ENCODE results near the gene IZUMO2. TPM values are rescaled to one million over a fixed set of nuclear protein-coding genes. Genes with fewer than 3 reads are reported as not detected.

IZUMO2 gene
- total and polyA plus RNA-seq, 7 donors, result not detected

- Histone ChIP-seq H3K27me3 (ENCODE audit: insufficient read depth in 3 of 3, low read length in 2 of 3) (peaks cover 0 to 10% (median 1%) of the 10 kb centered on the region in 3 donors), H3K36me3 (ENCODE audit: insufficient read depth in 1 of 2, low read depth in 1 of 2) (no peaks in the 10 kb centered on the region), H3K9me3 (no peaks in the 10 kb centered on the region), H3K4me1 (peaks cover 8% of the 10 kb centered on the region), H3K4me3 (no peak overlapping the region), H3K27ac (no peak overlapping the region)
- intact Hi-C loops (cut with DNase I), result no loop called here
- ATAC-seq (peak in 3 of 4 donors; percentile 37 to 70 (median 54)), DNase-seq (no peak)
- WGBS, 3 donors, result 23 to 36% (median 28%) methylated on average over 4 of the region's 4 CpGs
- TF ChIP-seq, protein P1, sequence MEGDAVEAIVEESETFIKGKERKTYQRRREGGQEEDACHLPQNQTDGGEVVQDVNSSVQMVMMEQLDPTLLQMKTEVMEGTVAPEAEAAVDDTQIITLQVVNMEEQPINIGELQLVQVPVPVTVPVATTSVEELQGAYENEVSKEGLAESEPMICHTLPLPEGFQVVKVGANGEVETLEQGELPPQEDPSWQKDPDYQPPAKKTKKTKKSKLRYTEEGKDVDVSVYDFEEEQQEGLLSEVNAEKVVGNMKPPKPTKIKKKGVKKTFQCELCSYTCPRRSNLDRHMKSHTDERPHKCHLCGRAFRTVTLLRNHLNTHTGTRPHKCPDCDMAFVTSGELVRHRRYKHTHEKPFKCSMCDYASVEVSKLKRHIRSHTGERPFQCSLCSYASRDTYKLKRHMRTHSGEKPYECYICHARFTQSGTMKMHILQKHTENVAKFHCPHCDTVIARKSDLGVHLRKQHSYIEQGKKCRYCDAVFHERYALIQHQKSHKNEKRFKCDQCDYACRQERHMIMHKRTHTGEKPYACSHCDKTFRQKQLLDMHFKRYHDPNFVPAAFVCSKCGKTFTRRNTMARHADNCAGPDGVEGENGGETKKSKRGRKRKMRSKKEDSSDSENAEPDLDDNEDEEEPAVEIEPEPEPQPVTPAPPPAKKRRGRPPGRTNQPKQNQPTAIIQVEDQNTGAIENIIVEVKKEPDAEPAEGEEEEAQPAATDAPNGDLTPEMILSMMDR (IDR thresholded peaks at IDR 0.05), result no peak
Measured at GRCh38 chr19:50191216-50191615, 28.1 kb upstream of the IZUMO2 start.

GRCh38 chr19:50190439-50190891 lies 27.4 kb upstream of the IZUMO2 start:
- peaks cover 8% of the 10 kb centered on the region for H3K4me1 ChIP-seq
- H3K4me3 ChIP-seq, result no peak overlapping the region
- TF ChIP-seq, protein P1 (IDR thresholded peaks at IDR 0.05), result no peak
- DNase-seq (no peak), ATAC-seq (no peak)
- 69 to 82% (median 80%) methylated on average over 8 of the region's 8 CpGs for WGBS, 3 donors
- H3K9me3 ChIP-seq, result no peaks in the 10 kb centered on the region
- intact Hi-C loops (cut with DNase I), result no loop called here
- H3K27ac ChIP-seq, result no peak overlapping the region
- H3K27me3 ChIP-seq (ENCODE audit: insufficient read depth in 3 of 3, low read length in 2 of 3), result peaks cover 0 to 10% (median 1%) of the 10 kb centered on the region in 3 donors
- H3K36me3 ChIP-seq (ENCODE audit: insufficient read depth in 1 of 2, low read depth in 1 of 2), result no peaks in the 10 kb centered on the region

- 74 to 75% (median 75%) methylated on average over 8 of the region's 8 CpGs for WGBS, 3 donors
Measured at GRCh38 chr19:50189331-50189730, 26.2 kb upstream of the IZUMO2 start.

GRCh38 chr19:50187937-50188336 lies 24.9 kb upstream of the IZUMO2 start:
- ATAC-seq (no peak), DNase-seq (no peak)
- H3K27me3 ChIP-seq (ENCODE audit: insufficient read depth in 3 of 3, low read length in 2 of 3), result peaks cover 0 to 10% (median 1%) of the 10 kb centered on the region in 3 donors
- no peak overlapping the region for H3K4me3 ChIP-seq
- H3K4me1 ChIP-seq, result peaks cover 8% of the 10 kb centered on the region
- no peaks in the 10 kb centered on the region for H3K9me3 ChIP-seq
- TF ChIP-seq, protein P1 (IDR thresholded peaks at IDR 0.05), result no peak
- WGBS, 3 donors, result 67 to 71% (median 70%) methylated on average over 13 of the region's 13 CpGs
- no peak overlapping the region for H3K27ac ChIP-seq
- intact Hi-C loops (cut with DNase I), result no loop called here
- H3K36me3 ChIP-seq (ENCODE audit: insufficient read depth in 1 of 2, low read depth in 1 of 2), result no peaks in the 10 kb centered on the region

More at GRCh38 chr19:50189331-50189730, 26.2 kb upstream of the IZUMO2 start:
- H3K9me3 ChIP-seq, result no peaks in the 10 kb centered on the region
- TF ChIP-seq, protein P1 (IDR thresholded peaks at IDR 0.05), result no peak
- H3K4me3 ChIP-seq, result no peak overlapping the region
- DNase-seq (no peak), ATAC-seq (no peak)
- peaks cover 8% of the 10 kb centered on the region for H3K4me1 ChIP-seq
- no peaks in the 10 kb centered on the region for H3K36me3 ChIP-seq (ENCODE audit: insufficient read depth in 1 of 2, low read depth in 1 of 2)
- peaks cover 0 to 10% (median 1%) of the 10 kb centered on the region in 3 donors for H3K27me3 ChIP-seq (ENCODE audit: insufficient read depth in 3 of 3, low read length in 2 of 3)
- H3K27ac ChIP-seq, result no peak overlapping the region
- intact Hi-C loops (cut with DNase I), result no loop called here

DNA sequence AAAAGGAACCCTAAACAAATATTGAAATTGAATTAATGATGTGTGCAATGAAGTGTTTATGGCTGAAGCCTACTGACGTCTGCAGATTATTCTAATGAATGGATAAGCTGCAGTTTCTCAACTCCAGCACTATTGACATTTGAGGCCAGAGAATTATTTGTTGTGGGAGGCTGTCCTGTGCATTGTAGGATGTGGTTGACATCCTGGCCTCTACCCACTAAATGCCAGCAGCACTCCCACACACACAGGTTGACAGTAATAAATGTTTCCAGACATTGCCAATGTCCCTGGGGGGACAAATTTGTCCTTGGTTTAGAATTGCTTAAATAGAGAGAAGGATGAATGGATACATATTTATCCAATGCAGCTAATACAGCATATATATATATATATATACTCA lies 21.1 kb upstream of the IZUMO2 start:
- Histone ChIP-seq H3K4me1 (no peaks in the 10 kb centered on the region), H3K9me3 (no peaks in the 10 kb centered on the region), H3K27me3 (ENCODE audit: insufficient read depth in 3 of 3, low read length in 2 of 3) (peaks cover 0 to 2% (median 0%) of the 10 kb centered on the region in 3 donors), H3K27ac (no peak overlapping the region), H3K4me3 (no peak overlapping the region), H3K36me3 (ENCODE audit: insufficient read depth in 1 of 2, low read depth in 1 of 2) (no peaks in the 10 kb centered on the region)
- intact Hi-C loops (cut with DNase I), result no loop called here
- 61 to 71% (median 64%) methylated on average over 1 of the region's 1 CpG for WGBS, 3 donors
- TF ChIP-seq, protein P1 (IDR thresholded peaks at IDR 0.05), result no peak
- ATAC-seq (no peak), DNase-seq (no peak)

Data from psoas muscle (tissue), 8 donors.